ENCODE data around the gene NOM1. TPM values are rescaled to one million over a fixed set of nuclear protein-coding genes. Genes with fewer than 3 reads are reported as not detected.

The NOM1 gene
- total RNA-seq, 1 experiment from 2014 or later: 15.5 TPM

DNA sequence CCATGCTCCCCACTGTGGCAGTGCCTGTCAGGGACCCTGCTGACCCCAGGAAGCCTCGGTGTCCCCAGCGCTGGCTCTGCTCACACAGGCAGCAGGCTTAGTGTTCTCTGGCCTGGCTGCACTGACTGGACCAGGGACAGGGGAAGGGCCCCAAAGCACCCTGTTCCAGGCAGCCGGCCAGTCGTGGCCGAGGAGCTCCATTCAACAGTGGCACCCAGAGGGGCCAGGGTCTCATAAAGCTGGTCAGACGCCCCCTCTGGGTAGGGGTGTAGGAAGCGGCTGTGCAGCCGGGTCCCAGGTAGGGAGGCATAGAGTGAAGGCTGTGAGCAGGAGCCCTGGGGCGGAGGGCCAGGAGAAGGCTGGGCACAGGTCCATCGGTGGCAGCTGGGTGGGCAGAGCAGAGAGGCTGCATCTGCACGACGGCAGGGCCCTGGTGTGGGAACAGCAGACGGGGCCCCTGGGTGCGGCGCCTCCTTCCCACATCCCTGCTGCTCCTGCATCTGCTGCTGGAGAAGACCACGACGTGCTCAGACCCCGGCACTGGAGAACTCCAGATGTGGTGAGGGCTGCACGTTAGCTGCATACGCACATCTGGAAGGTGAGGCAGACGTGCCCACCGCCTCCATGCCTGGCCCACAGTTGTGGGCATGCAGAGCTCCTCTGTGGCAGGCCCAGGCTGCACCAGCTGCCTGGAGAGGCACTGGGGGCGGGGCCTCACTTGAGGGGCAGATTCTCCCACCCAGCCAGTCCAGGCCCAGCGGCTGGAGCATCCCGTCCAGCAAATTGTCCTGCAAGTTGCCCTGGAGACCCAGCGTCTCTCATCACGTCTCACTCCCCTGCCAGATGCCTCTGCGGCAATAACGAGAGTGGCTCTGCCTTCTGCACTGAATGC lies 35.8 kb downstream of the NOM1 start:
- DNase-seq (ENCODE audit: low spot score): no peak

DNA sequence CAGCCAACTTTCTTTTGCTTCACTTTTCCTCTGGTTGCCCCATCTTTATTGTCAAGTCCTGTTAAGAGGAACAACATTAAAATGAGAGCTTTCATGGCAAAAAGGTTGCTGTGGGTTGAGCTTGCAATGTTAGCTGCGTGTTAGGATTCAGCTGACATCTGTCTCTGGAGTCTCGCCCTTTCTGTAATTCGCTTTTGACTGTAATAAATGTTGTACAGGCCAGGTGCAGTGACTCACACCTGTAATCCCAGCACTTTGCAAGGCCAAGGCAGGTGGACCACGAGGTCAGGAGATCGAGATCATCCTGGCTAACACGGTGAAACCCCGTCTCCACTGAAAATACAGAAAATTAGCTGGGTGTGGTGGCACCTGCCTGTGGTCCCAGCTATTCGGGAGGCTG lies 36.9 kb downstream of the NOM1 start:
- DNase-seq (ENCODE audit: low spot score): no peak

DNA sequence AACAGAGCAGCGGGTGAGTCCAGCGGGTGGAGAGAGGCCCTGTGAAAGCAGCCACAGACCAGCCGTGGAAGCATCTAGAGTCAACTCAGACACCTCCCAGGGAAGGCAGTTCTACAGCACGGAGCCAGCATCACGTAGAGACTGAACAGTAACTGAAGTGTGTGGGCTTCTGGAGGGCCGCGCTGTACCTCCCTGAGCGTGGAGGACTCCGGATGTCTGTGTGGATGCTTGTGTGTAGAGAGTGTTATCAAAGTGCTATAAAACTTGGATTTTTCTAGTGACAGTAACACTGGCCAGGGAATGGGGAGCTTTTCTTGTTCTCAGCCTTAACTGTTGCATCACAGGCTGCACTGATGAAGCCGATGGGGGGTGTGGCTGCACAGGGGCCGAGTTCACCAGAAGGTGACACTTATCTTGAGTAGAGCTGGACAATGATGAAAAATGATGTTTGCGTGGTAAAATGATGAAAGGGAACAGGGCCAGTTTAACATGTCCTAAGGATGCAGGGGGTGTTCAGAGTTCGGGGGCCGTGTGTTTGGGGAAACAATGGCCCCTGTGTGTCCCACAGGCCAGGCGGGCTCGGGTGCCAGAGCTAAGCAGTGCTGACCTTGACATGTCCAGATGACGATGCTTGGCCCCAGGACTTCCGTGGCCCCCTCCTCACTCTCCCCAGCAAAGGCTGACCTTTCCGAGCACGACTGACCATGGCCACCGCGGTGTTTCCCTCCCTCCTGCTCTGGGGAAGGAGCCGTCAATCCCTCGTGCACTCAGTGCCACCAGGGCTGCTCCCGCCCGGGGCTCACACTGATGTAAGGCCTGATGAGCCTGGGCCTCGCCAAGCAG lies 39.1 kb downstream of the NOM1 start:
- no peak for DNase-seq (ENCODE audit: low spot score)

DNA sequence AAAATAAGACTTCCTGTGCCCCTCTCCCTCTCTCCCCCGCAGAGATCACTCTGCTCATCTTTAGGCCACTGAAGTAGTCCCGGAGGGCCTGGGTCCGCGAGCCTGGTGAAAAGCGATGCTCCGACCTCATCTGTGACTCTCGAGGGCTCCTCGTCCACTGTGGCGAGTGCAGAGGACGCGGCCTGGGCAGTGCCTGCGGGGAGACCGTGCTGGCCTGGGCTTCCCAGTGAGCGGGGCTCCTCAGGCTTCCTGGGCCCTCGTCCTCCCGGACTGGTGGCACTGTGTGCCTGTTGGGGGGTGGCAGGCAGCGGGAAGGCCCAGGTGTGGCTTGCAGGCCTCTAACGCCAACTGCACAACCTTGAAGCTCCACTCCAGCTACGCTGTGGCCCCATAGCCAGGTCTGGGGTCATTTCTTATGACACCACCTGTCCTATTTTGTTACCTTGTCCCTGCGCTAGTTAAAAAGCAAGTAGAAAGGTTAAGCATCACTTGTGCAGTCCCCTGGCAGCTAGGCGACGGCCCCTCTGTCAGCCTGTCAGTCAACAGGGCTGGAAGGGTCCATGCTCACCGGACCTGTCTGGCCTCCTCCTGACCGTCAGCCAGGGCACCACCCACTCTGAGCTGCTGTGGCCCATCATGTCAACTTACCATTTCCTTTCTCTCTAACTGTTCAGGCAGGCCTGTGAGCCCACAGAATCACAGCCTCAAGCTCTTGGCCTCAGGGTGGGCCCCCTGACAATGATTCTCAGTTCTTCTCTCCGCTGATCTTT lies 40.4 kb downstream of the NOM1 start:
- no peak for DNase-seq (ENCODE audit: low spot score)

DNA sequence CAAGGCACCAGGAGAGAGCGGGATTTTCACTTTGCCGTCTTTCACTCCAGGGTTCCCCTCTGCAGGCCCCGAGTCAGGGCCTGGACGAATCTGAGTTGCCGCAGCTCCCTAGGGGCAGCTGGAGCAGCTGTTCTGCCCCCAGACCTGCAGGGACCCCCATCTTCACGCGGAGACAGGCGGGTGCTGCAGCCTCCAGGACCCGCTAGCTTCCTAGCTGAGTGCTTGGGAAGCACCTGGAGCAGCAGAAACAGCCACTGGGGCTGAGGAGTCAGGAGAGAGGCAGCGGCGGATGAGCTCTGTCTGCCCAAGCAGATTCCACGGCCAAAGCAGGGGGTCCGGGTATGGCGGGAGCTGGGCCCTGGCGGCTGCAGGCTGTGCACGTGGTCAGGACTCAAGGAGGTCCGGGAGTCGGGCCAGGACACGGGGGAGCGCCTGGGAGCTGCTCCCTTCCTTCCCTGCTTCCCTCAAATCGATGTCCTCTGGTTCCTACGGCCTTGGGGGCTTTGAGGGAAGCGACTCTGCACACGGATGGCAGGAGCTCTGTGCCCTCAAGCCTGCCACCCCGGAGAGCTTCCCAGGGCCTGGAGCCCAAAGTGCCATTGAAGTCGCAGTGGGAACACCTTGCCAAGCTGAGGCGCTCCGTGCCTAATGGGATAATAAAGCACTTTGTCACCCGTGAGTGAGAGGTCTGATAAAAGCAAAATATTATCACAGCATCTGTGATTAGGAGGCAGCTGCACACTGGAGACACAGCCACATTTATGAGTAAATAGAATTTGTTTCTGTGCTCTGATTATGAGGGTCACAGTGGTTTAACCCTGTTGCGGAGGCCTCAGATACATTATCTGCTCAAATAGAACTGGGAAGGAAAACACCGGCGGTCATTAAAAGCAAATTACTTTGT lies 43.8 kb downstream of the NOM1 start:
- no peak for DNase-seq (ENCODE audit: low spot score)

DNA sequence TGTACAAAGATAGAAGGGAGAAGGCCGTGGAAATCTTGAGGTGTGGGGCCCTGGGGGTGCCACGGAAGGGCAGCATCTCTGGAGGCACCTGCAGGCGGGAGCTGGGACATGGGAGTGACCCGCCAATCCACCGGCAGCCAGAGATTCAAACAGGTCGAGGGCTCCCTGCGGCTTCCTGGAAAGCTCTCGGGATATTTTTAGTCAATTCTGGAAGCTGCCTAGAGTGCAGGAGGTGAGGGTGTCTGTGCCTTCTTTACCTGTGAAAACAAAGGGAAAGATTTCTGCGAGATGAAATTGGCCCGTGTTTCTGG lies 44.4 kb downstream of the NOM1 start:
- DNase-seq (ENCODE audit: low spot score): no peak

DNA sequence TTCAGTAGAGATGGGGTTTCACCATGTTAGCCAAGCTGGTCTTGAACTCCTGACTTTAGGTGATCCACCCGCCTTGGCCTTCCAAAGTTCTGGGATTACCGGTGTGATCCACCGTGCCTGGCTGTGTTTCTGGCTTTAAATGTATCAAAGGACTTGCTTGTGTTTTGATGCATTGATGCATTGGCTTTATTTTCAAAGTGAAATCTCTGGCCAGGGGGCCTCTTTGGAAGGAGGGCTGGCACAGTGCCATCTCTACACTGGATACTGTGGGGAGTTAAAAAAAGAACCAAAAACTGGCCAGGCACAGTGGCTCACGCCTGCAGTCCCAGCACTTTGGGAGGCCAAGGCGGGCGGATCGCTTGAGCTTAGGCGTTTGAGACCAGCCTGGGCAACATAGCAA lies 44.9 kb downstream of the NOM1 start:
- DNase-seq (ENCODE audit: low spot score): no peak

DNA sequence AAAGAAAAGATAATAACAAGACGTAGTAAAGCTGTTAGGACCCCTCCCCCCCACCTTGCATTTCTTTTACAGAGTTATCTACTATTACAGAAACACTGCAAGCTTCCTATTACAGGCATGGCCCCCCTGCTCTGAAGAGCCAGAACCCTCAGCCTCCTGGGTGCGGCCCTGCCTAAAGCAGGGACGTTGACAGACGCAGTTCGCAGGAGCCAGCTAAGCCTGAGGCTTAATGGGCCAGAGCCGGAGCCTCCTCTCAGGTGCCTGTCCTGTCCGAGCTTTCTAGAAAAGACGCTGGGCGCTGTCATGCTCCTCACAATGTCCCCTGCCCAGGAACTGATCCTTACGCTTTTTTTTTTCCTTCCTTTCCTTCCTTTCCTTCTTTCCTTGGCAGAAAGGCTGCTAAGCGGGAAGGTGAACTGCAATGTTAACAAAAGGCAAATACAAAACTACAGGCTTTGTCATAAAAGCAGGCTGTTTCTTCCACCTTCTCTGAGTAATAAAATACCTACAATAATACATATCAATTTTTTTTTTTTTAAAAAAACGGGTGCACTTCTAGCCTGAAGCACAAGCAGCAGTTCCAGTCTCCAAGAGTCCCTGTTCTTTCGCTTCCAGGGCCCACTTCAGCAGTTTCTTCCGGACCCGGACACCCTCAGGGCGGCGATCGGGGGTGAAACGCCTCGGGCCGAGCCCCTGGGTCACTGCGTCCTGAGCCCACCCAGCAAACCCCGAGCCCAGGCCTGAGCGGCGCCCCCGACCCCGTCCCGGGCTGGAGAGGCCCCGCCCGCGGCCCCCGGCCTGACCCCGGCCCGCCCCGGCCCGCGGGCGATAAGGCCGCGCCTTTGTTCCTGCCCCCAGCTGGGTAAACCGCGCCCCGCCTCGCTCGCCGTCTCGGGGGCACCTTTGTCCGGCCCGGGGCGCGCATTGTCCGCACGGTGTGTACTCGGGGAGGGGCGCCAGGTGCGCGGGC lies 49.8 kb downstream of the NOM1 start:
- no peak for DNase-seq (ENCODE audit: low spot score)

DNA sequence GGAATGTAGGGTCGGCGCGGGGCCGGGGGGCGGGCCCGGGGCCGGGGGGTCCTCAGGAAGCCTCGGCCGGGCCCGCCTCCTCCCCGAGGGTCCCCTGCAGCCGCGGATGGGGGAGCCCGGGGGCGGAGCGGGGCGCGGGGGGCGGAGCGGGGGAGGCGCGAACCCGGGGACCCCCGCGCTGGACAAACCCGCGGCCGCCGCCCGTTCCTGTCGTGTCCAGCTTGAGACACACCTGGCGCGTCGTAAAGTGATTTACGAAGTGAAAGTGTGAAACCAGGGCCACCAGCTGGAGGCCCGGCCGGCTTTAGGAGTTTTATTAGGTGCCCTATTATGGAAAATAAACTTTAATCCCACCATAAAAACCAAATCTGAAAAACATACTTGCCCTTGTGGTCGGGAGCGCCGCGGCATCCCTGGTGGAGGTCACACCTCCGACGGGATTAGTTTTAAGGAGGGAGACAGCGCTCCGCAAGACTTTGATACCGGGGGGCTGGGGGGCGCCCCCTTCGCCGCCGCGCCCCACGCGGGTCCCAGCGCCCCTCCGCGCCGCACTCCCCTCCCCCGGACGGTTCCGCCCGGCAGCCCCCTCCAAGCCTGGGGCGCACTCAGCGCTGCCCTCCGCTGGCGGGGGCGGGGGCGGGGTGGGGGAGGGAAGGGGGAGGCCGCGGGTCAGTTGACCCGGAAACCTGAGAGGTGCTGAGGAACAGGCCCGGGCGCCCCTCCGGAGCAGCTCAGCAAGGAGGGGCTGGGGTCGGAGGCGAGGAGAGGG lies 50.6 kb downstream of the NOM1 start:
- DNase-seq (ENCODE audit: low spot score): no peak

DNA sequence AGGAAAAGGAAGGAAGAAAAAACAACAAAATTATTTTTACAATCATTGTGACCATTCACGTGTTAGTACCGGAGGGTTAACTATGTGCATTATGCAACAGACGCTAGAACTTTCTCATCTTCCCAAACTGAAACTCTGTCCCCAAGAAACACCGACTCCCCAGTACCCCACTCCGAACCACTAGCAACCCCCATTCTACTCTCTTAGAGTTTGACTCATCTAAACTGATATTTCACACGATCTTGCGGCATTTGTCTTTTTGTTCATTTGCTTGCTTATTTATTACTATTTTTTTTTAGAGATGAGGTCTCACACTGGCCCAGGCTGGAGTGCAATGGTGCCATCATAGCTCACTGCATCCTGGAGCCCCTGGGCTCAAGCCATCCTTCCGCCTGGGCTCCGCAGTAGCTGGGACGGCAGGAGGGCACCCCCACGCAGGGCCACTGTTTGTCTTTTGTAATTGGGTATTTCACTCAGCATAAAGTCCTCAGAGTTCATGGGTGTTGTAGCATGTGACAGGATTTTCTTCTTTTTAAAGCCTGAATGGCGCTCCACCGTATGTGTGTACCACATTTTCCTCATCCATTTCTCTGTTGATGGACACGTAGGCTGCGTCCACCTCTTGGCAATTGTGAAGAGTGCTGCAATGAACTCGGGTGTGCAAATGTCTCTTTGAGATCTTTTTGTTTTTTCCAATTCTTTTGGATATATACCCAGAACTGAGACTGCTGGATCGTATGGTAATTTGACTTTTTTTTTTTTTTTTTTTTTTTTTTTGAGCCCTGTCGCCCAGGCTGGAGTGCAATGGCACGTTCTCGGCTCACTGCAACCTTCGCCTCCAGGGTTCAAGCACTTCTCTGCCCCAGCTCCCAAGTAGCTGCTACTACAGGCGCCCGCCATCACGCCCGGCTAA lies 51.5 kb downstream of the NOM1 start:
- no peak for DNase-seq (ENCODE audit: low spot score)

DNA sequence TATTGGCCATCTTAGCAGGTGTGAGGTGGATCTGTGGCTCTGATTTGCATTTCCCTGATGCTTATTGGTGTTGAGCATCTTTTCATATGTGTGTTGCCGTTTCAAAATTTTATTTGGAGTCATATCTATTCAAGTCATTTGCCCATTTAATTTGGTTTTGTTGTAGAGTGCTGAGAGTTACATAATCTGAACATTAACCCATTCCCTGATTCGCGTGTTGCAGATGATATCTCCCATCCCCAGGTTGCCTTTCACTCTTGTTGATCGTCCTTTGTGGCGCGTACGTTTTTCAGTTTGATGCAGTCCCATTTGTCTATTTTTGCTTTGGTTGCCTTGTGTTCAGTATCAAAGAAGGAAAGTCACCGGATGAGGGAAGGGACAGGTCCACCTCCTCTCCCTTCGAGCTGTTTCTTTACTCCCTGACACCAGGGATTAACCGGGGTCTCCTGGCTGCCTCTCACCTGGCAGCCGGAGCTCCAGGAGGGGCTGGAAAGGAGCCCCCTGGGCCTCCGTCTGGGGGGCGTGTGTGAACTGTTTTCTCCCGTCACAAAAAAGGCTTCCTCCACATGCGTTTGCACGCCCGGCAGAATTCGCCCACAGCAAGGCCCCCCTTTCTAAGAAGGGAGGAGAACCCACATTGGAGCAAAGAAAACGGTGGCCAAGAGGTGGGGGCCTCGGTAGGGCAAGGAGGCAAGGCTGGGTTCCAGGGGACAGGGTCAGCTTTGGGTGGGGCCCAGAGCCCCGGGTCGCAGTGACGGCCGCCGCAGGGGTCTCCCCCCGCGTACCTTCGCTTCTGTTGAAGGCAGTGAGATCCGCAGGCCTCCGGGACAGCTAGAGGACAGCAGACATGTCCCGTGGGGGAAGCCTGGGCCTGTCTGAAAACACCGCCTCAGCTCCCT lies 52.7 kb downstream of the NOM1 start:
- no peak for DNase-seq (ENCODE audit: low spot score)

DNA sequence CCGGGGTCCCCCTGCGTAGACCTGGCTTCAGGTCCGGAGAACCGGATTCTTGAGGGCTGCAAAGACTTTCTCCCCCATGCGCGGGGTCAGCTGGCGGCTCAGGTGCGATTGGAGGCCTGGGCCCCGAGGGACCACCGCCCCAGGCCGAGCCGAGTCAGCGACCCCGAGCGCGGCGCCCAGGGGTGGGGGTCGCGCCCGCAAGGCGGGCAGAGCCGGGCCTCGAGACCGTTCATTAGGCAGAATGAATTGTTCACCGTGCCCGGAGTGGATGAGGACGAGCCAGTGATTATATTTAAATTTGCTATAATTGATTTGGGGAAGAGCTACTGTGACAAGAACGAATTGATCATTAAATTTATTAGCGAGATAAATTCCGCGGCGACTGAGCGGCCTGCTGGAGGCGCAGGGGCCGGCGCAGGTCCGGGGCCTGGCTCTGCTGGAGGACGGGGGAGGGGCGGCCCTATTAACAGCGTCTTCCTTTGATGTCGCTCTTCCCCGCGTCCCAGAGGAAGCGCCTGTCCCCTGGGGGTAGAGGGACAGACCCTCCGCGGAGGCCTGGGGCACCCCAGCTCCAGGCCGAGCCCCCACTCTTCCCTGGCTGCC lies 53.4 kb downstream of the NOM1 start:
- DNase-seq (ENCODE audit: low spot score): no peak

DNA sequence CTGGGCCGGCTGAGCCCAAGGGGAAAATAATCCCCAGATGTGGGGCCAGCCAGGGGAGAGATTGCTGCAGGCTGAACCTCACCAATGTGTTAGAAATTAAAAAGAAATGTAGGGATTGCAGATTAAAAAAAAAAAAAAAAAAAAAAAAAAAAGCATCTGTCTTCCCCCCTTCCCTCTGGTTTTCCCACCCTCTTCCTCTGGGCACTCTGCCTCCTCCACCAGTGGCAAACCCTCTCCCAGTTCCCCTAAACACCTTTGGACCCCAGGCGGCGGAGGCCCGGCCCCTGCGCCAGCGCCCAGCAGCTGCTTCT lies 53.9 kb downstream of the NOM1 start:
- DNase-seq (ENCODE audit: low spot score): no peak

DNA sequence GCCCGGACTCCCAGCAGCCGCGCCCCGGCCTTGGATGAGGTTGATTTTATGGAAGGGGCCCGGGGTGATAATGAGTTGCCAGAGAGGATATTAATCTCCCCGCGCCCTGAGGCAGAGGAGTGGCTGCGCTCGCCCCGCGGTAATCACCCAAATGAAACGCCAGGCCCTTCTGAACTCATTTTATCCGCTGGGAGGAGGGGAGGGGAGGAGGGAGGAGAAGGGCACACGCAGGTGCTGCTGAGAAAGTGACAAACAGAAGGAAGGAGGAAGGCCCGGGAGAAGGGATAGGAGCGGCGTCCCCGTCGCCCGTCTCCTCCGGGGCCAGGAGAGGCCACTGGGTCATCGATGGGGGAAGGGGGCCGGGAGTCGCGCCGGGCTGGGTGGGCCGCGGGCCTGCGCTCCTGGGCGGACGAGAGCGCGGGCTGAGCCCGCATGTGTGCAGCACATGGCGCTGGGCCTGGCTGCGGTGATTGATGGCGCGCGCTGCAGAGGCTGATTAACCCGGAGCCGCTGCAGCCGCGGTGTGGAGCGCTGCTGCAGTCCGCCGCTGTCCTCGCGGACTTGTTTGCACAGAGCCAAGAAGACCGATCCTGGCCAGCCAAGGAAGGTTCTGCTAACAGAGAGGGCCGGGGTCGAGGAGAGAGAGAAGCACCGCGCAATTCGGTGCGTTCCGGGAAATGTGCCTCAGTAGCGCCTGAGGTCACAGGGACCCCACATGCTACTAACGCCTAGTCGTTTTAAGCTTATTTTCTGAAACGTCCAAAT lies 54.4 kb downstream of the NOM1 start:
- DNase-seq (ENCODE audit: low spot score): no peak

DNA sequence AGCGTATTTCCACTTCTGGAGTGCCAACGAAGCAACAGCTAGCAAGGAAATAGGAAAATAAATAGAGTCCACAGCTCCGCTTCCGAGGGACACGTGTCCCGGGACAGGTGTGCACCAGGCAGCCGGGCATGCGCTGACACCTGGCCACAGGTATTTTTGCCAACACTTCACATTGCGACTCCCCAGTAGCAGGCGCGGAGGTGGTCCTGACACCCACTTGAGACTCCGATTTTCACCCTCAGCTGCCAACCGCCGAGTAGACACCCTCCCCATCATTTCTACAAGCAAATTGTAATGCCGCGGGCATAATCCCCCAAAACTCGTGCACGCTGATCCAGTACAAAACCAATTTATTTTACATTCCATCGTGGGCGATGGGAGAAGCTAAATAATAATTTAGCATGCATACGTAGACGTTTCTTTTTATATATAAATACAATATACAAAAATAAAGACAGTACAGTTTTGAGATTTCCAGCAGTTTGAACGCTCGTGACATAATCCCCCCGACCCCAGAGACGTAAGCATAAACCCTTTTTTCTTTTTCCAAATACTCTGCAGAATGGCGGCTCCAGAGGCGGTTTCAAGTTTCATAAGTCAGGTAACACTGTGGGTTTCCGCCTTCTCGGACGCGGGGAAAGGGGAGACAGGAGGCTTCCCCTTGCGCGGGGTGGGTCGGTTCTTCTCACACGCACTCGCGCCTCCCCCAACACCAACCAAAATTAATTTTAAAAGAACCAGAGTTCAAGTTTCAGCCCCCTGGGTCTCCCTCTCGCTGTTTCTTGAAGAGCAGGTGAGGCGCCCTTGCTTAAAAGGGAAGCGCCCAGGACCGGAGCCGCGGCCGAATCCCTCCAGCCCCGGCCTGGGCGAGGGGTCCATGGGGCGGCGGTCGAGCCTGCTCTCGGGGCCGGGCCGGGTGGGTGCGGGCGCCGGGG lies 55.3 kb downstream of the NOM1 start:
- no peak for DNase-seq (ENCODE audit: low spot score)
